ENCODE results near the gene SCNN1G.

SCNN1G gene

DNA sequence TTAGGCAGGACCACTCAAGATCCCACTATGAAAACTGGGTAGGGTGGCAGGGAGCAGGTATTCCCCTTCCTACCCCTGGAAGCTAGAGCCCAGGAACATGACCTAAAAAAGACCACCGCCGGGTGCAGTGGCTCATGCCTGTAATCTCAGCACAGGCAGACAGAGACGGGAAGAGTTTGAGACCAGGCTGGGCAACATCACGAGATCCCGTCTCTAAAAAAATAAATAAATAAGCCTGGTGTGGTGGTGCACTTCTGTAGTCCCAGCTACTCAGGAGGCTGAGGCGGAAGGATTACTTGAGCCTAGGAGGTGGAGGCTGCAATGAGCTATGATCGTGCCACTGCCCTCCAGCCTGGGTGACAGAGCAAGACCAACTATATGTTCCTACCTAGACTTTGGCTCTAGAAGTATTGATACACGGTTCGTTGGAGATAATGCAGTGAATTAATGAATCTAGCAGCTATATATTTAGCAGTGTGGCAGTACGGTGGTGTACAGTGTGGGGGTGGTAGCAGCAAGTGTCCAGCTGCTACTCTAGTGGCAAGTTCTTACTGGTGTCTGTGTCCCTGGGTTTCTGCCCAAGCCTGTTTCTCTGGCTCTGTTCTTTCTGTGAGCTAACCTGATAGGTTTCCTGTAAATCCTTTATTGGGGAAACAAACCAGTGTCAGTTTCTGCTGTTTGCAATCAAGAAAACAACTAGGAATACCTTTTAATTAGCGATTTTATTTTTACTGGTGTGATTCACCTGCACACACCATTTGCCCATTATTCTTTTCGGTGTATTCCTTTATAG is 30.0 kb upstream of the SCNN1G start:
- DNase-seq: no peak

DNA sequence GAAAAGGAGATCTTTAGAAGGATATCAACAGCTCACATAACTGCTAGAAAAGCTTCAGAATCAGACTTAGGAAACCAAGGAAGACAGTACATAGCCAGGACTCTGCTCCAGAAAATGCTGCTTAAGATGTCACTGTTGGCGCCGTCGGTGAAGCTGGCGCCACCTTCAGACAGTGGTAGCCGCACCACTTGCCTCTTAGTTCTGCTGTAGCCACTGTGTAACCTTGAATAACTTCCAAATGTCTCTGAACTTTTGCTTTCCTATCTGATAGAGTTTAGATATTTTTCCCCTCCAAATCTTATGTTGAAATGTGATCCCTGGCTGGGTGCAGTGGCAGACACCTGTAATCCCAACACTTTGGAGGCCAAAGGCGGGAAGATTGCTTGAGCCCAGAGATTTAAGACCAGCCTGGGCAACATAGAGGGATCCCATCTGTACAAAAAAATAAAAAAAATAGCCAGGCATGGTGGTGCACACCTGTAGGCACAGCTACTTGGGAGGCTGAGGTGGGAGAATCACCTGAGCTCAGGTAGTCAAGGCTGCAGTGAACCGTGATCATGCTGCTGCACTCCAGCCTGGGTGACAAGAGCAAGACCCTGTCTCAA is 27.0 kb upstream of the SCNN1G start:
- no peak for DNase-seq

DNA sequence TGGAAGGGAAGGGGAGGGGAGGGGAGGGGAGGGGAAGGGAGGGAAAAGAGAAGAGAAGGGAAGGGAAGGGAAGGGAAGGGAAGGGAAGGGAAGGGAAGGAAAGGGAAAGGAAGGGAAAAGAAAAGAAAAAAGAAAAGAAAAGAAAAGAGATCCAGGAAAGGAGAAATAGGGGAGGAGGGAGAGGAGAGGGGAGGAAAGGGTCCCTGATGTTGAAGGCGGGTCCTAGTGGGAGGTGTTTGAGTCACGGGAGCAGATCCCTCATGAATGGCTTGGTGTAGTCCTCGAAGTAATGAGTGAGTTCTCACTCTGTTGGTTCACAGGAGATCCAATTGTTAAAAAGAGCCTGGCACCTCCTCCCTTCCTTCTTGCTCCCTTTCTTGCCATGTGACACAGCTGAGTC is 26.4 kb upstream of the SCNN1G start:
- no peak for DNase-seq

DNA sequence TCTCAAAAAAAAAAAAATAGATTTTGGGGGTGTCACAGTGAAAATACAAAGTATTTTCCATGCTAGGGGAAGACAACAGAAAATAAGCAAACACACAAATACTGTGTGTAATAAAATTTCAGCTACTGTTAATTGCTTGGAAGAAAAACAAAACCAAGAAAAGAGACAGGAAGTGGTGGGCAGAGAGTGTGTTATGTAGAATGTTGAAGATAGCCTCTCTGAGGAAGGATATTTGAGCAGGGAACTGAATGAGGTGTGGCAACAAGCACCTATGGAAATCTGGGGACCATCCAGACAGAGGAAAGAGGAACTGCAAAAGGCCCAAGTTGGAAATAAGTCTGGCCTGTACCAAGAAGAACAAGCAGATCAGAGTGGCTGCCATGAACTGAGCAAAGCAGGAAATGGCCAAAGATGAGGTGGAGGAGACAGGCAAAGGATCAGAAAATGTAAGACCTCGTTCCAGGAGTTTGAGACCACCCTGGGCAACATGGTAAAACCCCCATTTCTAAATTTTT is 25.5 kb upstream of the SCNN1G start:
- DNase-seq: no peak

DNA sequence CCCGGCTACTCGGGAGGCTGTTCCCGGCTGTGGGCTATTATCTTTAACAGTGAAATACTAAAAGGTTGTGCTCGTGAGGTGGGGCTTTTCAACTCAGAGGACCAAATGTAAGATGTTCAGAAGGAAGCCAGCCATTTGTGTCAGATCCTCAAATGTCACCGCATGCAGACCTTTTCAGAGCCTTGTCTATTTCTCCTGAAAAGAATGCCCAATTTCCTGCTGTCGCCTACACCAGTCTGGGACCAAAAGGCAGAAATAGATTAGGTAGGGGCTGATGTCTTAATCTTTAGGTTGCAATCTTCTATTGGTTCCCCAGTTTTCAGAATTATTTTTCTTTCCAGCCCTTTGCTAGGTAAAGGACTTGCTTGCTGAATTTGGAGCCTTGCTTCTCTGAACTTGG is 24.4 kb upstream of the SCNN1G start:
- DNase-seq: no peak

DNA sequence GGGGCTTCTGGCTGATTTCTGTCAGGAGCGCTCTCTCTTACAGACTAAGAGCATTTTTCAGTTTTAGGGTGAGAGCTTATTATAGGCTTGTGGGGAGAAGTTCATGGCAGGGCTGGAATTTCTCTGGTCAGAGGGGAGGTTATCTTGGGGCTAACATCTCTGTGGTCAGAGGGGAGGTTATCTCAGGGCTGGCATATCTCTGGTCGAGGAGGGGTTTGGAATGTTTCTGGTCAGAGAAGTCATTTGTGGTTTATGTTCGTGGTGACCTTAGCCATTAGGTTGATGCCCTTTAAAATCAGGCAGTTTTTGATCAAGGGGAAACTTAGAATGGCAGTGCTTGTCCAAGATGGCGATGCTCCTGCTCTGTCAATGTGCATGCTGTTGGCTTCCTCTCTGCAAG is 22.5 kb upstream of the SCNN1G start:
- no peak for DNase-seq

DNA sequence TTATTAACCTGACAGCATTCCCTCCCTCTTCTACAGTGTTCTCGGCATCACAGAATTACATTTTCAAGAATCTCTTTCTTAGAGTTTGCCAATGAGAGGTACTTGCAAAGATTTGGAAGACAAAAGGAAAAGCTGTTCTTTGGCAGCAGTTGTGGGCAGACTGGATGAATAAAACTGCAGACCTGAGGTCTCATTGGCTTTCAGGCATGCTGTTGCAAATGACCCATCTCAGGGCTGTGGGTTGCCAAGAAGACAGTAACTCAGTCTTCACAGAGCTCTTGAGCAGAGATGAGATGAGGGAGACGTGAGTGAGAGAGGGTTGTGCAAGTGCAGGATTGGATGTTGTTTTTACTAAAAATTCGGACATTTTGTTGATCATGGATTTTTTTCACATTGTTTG is 22.0 kb upstream of the SCNN1G start:
- no peak for DNase-seq

DNA sequence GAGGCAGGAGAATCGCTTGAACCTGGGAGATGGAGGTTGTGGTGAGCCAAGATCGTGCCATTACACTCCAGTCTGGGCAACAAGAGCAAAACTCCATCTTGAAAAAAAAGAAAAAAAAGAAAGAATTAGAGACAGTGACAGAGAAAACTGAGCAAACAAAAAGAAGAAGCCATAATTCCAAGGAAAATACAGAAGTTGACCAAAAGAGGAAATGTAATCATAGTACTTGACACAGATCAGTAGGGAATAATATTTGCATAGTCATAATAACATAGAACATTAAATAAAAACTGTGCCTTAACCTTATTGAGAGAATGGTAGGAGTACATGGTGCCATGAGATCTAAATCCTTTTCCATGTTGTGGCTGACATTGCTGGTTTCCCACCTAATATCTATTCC is 18.6 kb upstream of the SCNN1G start:
- DNase-seq: no peak

DNA sequence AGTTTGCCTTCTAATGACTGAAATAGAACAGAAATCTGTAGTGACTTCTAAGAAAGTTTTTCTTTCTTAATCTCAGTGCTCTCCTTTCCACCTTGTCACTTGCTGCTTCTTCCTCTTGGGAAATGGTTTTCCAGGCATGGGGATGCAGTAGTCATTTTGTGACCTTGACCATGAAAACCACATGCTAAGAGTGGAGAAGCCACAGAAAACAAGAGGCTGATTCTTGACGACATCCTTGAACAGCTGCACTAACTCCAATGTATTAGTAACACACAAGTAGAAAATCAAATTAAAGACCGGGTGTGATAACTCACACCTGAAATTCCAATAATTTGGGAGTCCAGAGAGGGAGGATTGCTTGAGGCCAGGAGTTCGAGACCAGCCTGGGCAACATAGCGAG is 17.8 kb upstream of the SCNN1G start:
- no peak for DNase-seq

DNA sequence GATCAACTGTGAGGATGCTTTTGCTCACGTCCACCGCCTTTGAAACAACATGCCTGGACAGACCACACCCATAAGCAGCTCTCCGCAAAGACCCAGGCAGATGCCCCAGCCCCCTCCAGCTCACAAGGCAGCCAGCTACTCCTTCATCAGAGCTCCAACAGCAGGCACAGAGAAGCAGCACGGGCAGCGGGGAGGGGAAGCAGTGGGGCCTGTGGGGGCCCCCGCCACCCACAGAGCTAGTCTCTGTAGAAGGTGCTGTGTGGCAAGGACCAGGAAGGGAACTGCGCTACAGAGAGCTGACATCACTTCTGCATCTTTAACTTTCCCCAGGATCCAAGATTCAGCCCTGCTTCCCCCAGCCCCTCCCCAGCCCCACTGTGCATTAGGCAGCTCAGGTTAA is 10.0 kb upstream of the SCNN1G start:
- no peak for DNase-seq

DNA sequence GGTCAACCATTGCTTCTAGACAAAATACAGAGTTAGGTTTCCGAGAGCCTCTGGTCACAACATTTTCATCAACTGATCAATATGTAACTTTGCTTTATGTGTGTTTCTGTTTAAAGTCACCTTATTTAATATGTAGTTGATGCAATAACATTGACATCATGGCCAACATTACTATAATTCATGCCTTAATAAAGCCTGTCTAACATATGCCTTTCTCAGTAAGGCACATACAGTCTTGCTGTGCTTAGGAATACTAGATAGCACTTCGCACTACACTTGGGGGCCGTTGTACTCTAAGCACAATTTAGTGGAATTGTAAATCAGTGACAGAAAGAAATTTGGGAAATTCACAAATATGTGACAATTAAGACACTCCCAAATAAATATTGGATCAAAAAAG is 9.6 kb upstream of the SCNN1G start:
- DNase-seq: no peak

DNA sequence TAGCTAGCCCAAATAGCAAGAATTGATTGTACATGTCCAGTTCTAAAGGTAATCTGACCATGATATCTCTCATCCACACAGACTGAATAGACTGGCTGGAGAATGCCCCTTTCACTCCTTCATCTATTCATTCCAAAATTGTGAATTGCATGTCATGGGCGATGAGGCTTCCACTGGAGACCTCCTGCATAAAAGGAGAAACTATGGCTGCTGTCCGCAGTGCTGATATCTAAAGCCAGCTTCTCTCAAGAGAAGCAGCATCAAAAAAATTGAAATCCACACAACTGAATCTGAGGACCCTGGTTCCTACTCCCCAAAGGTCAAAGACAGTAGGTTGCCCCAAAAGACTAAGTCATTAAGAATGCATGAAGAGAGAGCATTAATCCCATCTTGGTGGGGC is 7.9 kb upstream of the SCNN1G start:
- DNase-seq: peak; percentile 5

DNA sequence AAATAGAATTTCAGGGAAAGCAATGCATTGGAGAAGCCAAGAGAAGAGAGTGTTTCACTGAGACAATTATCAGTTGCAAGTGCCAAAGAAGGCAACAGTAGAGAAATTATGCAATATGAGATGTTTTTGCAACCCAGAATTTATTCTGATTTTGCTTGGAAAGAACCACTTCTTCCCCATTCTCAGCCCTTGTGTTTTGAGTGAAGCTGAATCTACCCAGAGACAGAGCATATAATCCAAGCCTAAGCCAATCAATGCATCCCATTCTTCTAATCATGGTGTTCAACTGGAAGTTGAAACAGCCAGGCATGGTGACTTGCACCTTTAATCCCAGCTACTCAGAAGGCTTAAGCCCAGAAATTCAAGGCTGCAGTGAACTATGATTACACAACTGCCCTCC is 6.9 kb upstream of the SCNN1G start:
- no peak for DNase-seq

DNA sequence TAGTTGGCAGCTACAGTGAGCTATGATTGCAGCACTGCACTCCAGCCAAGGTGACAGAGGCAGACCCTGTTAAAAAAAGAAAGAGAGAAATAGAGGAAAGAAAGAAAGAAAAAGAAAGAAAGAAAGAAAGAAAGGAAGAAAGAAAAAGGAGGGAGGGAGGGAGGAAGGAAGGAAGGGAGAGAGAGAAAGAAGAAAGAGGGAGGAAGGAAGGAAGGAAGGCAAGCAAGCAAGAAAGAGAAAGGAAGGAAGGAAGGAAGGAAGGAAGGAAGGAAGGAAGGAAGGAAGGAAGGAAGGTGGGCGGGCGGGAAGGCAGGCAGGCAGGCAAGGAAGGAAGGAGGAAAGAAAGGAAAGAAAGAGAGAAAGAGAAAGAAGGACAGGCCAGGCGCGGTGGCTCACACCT is 1.0 kb upstream of the SCNN1G start:
- DNase-seq: no peak

DNA sequence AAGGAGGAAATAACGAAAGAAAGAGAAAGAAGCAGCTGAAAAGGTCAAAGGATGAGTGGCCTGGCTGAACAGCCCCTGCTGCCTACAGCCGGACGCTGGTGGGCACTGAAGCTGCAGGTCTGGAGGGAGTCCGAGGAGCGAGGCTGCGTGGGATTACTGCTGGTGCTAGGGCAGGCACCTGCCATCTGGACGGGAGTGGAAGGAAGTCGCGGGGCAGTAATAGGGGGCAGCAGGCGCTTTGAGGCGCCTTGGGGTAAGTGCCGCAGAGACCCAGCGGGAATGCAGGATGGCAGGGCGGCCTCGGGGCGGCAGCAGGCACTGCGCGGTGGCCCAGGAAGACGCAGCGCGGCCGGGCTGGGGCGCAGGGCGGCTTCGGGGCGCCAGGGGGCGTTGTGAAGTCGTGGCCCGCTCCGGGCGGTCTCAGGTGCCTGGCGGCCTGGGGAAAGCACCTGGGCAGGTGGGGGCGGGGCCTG is 303 bp upstream of the SCNN1G start:
- peak; percentile 26 for DNase-seq

DNA sequence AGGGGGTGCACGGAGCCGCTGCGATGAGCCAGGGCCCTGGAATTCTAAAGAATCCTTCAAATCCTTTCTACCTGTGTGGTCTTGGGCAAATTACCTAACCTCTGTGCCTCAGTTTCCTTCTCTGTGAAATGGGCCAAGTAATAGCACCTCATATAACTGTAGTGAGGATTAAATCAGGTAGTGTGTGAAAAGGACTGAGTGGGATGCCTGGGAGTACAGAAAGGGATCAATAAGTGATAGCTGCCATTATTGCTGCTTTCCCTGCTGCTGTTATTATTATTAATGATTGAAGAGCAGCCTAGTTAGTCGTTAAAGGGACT is 958 bp downstream of the SCNN1G start:
- no peak for DNase-seq

DNA sequence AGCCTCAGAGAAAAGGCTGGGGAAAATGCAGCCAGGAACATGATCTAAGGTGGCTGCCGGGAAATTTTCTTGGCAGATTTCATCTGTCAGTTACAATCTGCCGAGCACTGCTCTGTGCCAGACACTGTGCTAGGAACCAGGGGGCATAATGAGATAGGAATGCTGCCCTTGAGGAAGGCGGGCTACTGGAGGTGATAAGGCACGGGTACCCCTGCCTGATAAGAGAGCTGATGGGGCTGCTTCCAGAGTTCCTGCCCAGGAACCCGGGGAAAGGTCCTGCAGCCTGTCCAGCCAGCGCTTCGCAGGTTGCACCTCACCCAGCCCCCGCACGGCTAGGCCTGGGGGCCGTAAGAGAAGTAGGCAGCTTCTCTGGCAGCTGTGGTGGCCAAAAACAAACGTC is 3.1 kb downstream of the SCNN1G start:
- DNase-seq: no peak

DNA sequence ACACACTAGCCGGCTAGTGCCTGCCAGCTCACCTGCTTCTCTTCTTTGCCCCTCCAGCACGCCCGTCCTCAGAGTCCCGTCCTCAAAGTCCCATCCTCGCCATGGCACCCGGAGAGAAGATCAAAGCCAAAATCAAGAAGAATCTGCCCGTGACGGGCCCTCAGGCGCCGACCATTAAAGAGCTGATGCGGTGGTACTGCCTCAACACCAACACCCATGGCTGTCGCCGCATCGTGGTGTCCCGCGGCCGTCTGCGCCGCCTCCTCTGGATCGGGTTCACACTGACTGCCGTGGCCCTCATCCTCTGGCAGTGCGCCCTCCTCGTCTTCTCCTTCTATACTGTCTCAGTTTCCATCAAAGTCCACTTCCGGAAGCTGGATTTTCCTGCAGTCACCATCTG is 3.6 kb downstream of the SCNN1G start:
- no peak for DNase-seq

DNA sequence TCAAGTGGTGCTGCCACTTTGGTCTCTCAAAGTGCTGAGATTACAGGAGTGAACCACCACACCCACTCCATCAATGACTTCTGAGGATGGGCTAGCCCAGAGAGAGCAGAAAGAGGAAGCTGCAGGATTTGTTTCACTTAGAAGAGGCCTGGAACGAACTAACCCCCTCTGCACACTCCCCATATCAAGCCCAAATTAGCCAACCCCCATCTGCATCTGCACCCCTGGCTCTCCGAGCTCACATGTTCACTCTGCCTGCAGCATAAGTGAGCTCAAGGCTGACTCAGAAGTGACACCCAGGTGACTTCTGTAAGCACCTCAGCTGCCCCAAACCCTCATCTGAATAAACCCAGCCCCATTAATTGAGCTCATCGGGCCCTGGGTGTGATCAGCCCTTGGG is 4.8 kb downstream of the SCNN1G start:
- DNase-seq: no peak

DNA sequence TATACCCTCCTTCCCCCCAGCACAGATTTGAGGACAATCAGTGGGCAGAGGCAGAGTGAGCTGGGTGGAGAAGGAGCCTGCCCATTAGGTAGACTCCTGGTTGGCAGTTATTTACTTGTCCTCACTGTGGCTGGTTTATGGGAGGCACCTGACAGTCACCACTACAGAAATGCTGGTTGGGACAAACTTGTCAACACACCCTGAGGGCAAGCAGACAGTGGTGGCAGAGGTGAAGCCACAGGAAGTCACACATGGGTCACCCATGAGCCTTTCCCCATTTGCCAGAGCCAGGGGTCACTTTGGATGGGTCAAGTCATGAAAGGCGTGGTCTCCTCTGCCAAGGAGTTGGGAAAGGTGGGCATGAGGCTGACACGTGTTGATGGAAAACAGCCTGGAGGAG is 6.4 kb downstream of the SCNN1G start:
- no peak for DNase-seq

DNA sequence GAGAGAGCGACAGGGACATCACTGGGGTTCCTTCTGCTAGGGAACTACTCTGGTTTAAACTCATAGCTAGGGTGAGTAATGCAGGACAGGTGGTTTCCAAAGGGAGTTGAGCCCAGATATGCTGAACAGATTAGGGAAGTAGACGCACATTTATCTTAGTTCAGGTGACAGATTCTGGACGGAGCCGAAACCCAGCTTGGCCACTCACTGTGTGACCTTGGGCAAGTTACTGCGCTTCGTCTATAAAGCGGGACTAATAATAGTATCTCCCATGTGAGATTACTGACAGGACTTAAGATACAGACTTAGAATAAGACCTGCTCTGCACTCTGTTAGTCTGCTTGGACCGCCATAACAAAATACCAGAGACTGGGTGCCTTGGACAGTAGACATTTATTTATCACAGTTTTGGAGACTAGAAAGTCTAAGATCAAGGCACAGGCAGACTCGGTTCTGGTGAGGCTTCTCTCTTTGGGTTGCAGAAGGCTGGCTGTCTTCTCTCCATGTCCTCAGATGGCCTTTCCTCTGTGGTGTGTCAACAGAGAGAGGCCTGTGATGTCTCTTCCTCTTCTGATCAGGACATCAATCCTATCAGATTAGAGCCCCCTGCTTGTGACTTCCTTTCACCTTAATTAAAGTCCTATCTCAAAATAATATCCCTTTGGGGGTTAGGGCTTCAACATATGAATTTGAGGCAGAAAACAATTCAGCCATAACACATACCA is 12.1 kb downstream of the SCNN1G start:
- DNase-seq: no peak

DNA sequence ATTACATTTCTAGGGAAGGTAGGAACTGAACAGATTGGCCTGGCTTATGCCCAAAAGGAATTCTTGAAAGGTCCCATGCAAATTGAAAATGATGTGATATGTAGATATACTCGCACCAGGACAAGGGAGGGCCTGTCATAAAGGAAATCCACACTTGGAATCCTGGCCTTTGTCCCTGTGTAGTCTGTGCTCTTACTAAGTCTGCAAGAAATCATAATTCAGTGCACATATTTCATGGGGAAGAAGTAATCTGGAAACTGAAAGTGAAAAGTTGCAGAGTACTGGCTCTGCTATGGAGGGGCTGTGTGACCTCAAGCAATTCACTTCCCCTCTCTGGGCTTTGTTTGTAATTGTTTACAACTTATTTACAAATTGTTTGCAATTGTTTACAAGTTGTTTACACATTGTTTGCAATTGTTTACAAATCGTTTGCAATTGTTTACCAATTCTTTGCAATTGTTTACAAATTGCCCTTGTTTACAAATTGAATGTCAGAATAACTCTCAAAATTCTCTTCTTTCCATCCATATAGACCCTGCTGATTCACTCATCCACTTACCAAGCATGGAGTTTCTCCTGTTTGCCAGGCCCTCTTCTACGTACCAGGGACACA is 12.9 kb downstream of the SCNN1G start:
- no peak for DNase-seq

DNA sequence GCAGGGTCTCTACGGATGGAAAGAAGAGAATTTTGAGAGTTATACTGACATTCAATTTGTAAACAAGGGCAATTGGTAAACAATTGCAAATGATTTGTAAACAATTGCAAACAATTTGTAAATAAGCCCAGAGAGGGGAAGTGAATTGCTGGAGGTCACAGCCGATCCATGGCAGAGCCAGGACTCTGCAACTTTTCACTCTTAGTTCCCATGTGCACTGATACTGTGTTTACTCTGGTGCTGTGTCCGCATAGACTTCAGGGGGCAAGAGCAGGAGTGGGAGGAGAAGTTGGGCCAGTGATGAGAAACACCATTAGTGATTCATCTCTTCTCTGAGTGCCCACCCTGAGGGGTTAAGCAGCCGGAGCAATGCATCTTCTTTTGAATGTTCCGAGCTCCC is 14.0 kb downstream of the SCNN1G start:
- DNase-seq: no peak
